WTC11 (cell line): ENCODE data around the gene SETD1A. TPM values are rescaled to one million over a fixed set of nuclear protein-coding genes. Genes with fewer than 3 reads are reported as not detected.

Experiments used
- ATAC-seq: fragments of 200-7000 bp; cut with Tn5 transposase; 2 replicates; pipeline ENCODE4 v1.10.0; 2021; ENCODE audit warnings: mild to moderate bottlenecking, moderate library complexity
- CTCF ChIA-PET: fragments of 300-600 bp; sonication (Branson Sonifier 250); formaldehyde crosslinking; loops from one replicate; lab custom pipeline; 2021; ENCODE audit warnings: antibody characterized with exemption; lab: Charles Lee
- POLR2A ChIA-PET: fragments of 350-600 bp; sonication (Branson Sonifier 250); formaldehyde crosslinking; loops from one replicate; lab custom pipeline; 2021; ENCODE audit warnings: antibody characterized with exemption; lab: Charles Lee
- DNase-seq: peaks from one replicate; pipeline ENCODE4 v3.0.0; 2021; ENCODE audit warnings: low spot score
- H3K27ac Mint-ChIP-seq: 2 replicates; pipeline ENCODE4 v1.8.0; 2021; ENCODE audit warnings: mixed read lengths
- H3K27me3 Mint-ChIP-seq: 2 replicates; pipeline ENCODE4 v1.8.0; 2021; ENCODE audit warnings: low read depth, mild to moderate bottlenecking, moderate library complexity, mixed read lengths
- H3K36me3 Mint-ChIP-seq: 2 replicates; pipeline ENCODE4 v1.8.0; 2021; ENCODE audit warnings: mixed read lengths
- H3K4me1 Mint-ChIP-seq: 2 replicates; pipeline ENCODE4 v1.8.0; 2022; ENCODE audit warnings: mixed read lengths
- H3K4me3 Mint-ChIP-seq: 2 replicates; pipeline ENCODE4 v1.8.0; 2021; ENCODE audit warnings: mild to moderate bottlenecking, moderate library complexity, mixed read lengths
- H3K9me3 Mint-ChIP-seq: 2 replicates; pipeline ENCODE4 v1.8.0; 2021; ENCODE audit warnings: mixed read lengths
- CBFB ChIP-seq: sonication (generic); formaldehyde crosslinking; IDR thresholded peaks from 2 replicates; pipeline ENCODE4 v1.8.1; 2022; ENCODE audit warnings: mild to moderate bottlenecking, low read depth, missing genetic modification reagents
- FOXK1 ChIP-seq: sonication (generic); formaldehyde crosslinking; IDR thresholded peaks from 2 replicates; pipeline ENCODE4 v1.8.0; 2022; ENCODE audit warnings: mild to moderate bottlenecking, moderate library complexity, missing genetic modification reagents
- FOXP1 ChIP-seq: sonication (generic); formaldehyde crosslinking; IDR thresholded peaks from 2 replicates; pipeline ENCODE4 v1.8.0; 2022; ENCODE audit warnings: missing genetic modification reagents, mild to moderate bottlenecking, moderate library complexity, borderline replicate concordance
- HMGXB4 ChIP-seq: sonication (generic); formaldehyde crosslinking; IDR thresholded peaks from 2 replicates; pipeline ENCODE4 v1.8.1; 2023; ENCODE audit warnings: mild to moderate bottlenecking, moderate library complexity, missing genetic modification reagents
- JUN ChIP-seq: sonication (generic); formaldehyde crosslinking; IDR thresholded peaks from 2 replicates; pipeline ENCODE4 v1.8.0; 2023; ENCODE audit warnings: mild to moderate bottlenecking, missing genetic modification reagents
- KAT7 ChIP-seq: sonication (generic); formaldehyde crosslinking; IDR thresholded peaks from 2 replicates; pipeline ENCODE4 v1.8.1; 2023; ENCODE audit warnings: missing genetic modification reagents, mild to moderate bottlenecking, borderline replicate concordance
- NFATC4 ChIP-seq: fragments of 250-450 bp; sonication (Bioruptor Pico); IDR thresholded peaks from 2 replicates; pipeline ENCODE4 v1.9.0; 2021; ENCODE audit warnings: mild to moderate bottlenecking
- NFE2L1 ChIP-seq: sonication (generic); formaldehyde crosslinking; IDR thresholded peaks from 2 replicates; pipeline ENCODE4 v1.8.1; 2023; ENCODE audit warnings: missing genetic modification reagents
- PREB ChIP-seq: sonication (generic); formaldehyde crosslinking; IDR thresholded peaks from 2 replicates; pipeline ENCODE4 v1.8.1; 2022; ENCODE audit warnings: mild to moderate bottlenecking, missing genetic modification reagents, moderate library complexity, borderline replicate concordance
- PRRX2 ChIP-seq: fragments of 250-450 bp; sonication (Bioruptor Pico); IDR thresholded peaks from 2 replicates; pipeline ENCODE4 v1.8.0; 2021; ENCODE audit warnings: mild to moderate bottlenecking
- TEAD4 ChIP-seq: sonication (generic); formaldehyde crosslinking; IDR thresholded peaks from 2 replicates; pipeline ENCODE4 v1.8.0; 2022; ENCODE audit warnings: mild to moderate bottlenecking, missing genetic modification reagents
- TP53 ChIP-seq: sonication (generic); formaldehyde crosslinking; IDR thresholded peaks from 2 replicates; pipeline ENCODE4 v1.8.1; 2023; ENCODE audit warnings: mild to moderate bottlenecking, missing genetic modification reagents
- USF1 ChIP-seq: sonication (generic); formaldehyde crosslinking; IDR thresholded peaks from 2 replicates; pipeline ENCODE4 v1.8.0; 2022; ENCODE audit warnings: mild to moderate bottlenecking, missing genetic modification reagents
- ZBTB21 ChIP-seq: sonication (generic); formaldehyde crosslinking; IDR thresholded peaks from 2 replicates; pipeline ENCODE4 v1.8.1; 2023; ENCODE audit warnings: mild to moderate bottlenecking, missing genetic modification reagents, borderline replicate concordance
- ZNF121 ChIP-seq: sonication (generic); formaldehyde crosslinking; IDR thresholded peaks from 2 replicates; pipeline ENCODE4 v1.8.0; 2023; ENCODE audit warnings: missing genetic modification reagents
- ZNF263 ChIP-seq: sonication (generic); formaldehyde crosslinking; IDR thresholded peaks from 2 replicates; pipeline ENCODE4 v1.8.1; 2022; ENCODE audit warnings: low read depth, mild to moderate bottlenecking, moderate library complexity, missing genetic modification reagents
- ZNF671 ChIP-seq: fragments of 250-450 bp; sonication (Bioruptor Pico); IDR thresholded peaks from 2 replicates; pipeline ENCODE4 v1.8.0; 2021; ENCODE audit warnings: mild to moderate bottlenecking
- ZSCAN18 ChIP-seq: fragments of 250-450 bp; sonication (Bioruptor Pico); IDR thresholded peaks from 2 replicates; pipeline ENCODE4 v2.1.2; 2022; ENCODE audit warnings: mild to moderate bottlenecking, moderate library complexity
- total RNA-seq: library from RNA; stranded (reverse); gene quantifications from 3 replicates; pipeline ENCODE4 v1.2.3, GENCODE V29; 2021

SETD1A gene
- total RNA-seq, 1 experiment from 2014 or later: 31.1 TPM

DNA sequence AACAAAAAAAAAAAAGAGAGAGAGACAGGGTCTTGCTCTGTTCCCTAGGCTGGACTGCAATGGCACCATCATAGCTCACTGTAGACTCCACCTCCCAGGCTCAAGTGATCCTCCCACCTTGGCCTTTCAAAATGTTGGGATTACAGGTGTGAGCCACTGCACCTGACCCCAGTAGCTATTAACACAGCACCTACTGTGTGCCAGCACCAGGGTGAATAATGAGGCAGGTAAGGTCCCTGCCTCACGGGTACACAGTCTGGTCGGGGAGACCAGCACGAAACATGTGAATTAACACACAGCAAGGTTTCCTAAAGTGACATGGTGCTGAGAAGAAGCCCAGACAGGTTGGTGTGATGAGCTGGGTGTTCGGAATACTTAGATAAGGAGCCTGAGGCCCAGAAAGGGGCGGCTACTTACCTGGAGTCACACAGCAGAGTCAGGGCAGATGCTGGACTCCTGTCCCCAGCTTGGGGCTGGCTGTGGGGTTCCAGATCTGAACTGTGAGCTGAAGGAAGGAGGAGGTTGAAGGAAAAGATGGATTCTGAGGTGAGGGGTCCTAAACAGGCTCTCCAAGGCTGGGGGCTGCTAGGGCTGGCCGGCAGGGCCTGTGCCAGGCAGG is 44.7 kb upstream of the SETD1A start:
- Mint-ChIP-seq H3K9me3 (no peaks in the 10 kb centered on the region), H3K27me3 (no peaks in the 10 kb centered on the region; the same call in 1 of the 2 replicates), H3K4me1 (peaks cover 10% of the 10 kb centered on the region), H3K27ac (no peak overlapping the region), H3K4me3 (no peak overlapping the region), H3K36me3 (no peaks in the 10 kb centered on the region)
- TF ChIP-seq USF1 (CRISPR knock-in tag): no peak
- no peak for TF ChIP-seq FOXK1
- TF ChIP-seq ZNF671 (CRISPR knock-in tag): no peak
- TF ChIP-seq JUN (CRISPR knock-in tag): no peak
- no peak for TF ChIP-seq PRRX2 (CRISPR knock-in tag)
- TF ChIP-seq TP53 (CRISPR knock-in tag): no peak
- no peak for TF ChIP-seq TEAD4 (CRISPR knock-in tag)
- TF ChIP-seq ZSCAN18 (CRISPR knock-in tag): no peak
- no peak for TF ChIP-seq NFE2L1 (CRISPR knock-in tag)
- TF ChIP-seq FOXP1: no peak
- ChIA-PET CTCF (interaction anchor here (0.6 to 1.4 kb wide), 3 partner anchors 11 to 68 kb away, joined by 3 to 10 read pairs (median 8); no protein-coding TSS in a partner anchor), POLR2A (no interaction called here)
- ATAC-seq: no peak
- no peak for DNase-seq

GRCh38 chr16:30914830-30915229 is 42.7 kb upstream of the SETD1A start:
- Mint-ChIP-seq H3K27ac (no peak overlapping the region), H3K4me3 (no peak overlapping the region), H3K27me3 (no peaks in the 10 kb centered on the region; the same call in 1 of the 2 replicates), H3K36me3 (no peaks in the 10 kb centered on the region), H3K4me1 (peaks cover 10% of the 10 kb centered on the region), H3K9me3 (no peaks in the 10 kb centered on the region)
- ATAC-seq (no peak; the same call in 1 of the 2 replicates), DNase-seq (no peak)
- TF ChIP-seq NFATC4 (CRISPR knock-in tag) (no peak), ZNF121 (CRISPR knock-in tag) (0 out of 2 replicates have a peak, but pooled peaks have one; percentile 34)
- CTCF ChIA-PET: interaction anchor here (1.3 kb wide), 1 partner anchor 70 kb away, joined by 5 read pairs; no protein-coding TSS in a partner anchor
- POLR2A ChIA-PET: no interaction called here

- Mint-ChIP-seq H3K9me3 (no peaks in the 10 kb centered on the region), H3K27me3 (no peaks in the 10 kb centered on the region; the same call in 1 of the 2 replicates), H3K27ac (no peak overlapping the region), H3K4me3 (no peak overlapping the region), H3K36me3 (no peaks in the 10 kb centered on the region), H3K4me1 (no peaks in the 10 kb centered on the region)
- ATAC-seq (no peak), DNase-seq (no peak)
- ChIA-PET CTCF (interaction anchor here (2.0 to 2.7 kb wide), 2 partner anchors 16 to 74 kb away, joined by 12 to 19 read pairs; no protein-coding TSS in a partner anchor), POLR2A (no interaction called here)
- TF ChIP-seq ZNF263: no peak
- no peak for TF ChIP-seq KAT7 (CRISPR knock-in tag)
Observed at GRCh38 chr16:30918614-30919013, 38.9 kb upstream of the SETD1A start.

DNA sequence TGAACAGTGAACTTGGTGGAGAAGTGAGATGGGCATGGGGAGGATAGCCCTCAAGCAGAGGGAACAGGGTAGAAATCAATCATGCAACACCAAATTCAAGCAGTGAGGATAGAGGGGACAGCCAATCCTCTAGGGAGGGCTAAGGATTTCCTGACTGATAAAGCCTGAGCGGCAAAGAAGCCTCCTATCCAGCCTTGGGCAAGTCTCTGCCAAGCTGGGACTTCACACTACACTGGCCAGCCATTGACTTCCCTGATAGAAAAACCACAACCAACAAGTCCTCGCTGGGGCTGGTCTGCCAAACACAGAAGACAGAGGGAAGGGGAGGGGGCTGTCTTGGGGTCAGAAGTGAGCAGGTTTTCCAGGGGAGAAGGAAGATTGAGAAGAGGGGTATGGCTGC is 36.7 kb upstream of the SETD1A start:
- POLR2A ChIA-PET: interaction anchor here (1.0 kb wide), 1 partner anchor 115 kb away, joined by 3 read pairs; no protein-coding TSS in a partner anchor
- H3K36me3 Mint-ChIP-seq: peaks cover under 1% of the 10 kb centered on the region; the same call in 1 of the 2 replicates
- H3K4me3 Mint-ChIP-seq: no peak overlapping the region
- TF ChIP-seq ZNF121 (CRISPR knock-in tag) (no peak), PREB (CRISPR knock-in tag) (no peak), ZNF671 (CRISPR knock-in tag) (no peak), ZBTB21 (CRISPR knock-in tag) (no peak), CBFB (no peak), HMGXB4 (no peak)
- H3K9me3 Mint-ChIP-seq: no peaks in the 10 kb centered on the region
- DNase-seq (no peak), ATAC-seq (no peak)
- no peaks in the 10 kb centered on the region; the same call in 1 of the 2 replicates for H3K27me3 Mint-ChIP-seq
- H3K27ac Mint-ChIP-seq: no peak overlapping the region
- H3K4me1 Mint-ChIP-seq: peaks cover 7% of the 10 kb centered on the region
- CTCF ChIA-PET: interaction anchor here (1.8 kb wide), 1 partner anchor 76 kb away, joined by 10 read pairs; no protein-coding TSS in a partner anchor
